Activated CD4-positive, alpha-beta T cell treated with anti-CD3 and anti-CD28 coated beads for 24 hours (primary cell): ENCODE results near the gene SMG6.
"Not testable (repeated sequence)": the region's sequence is repeated elsewhere in the genome, so short reads cannot be mapped to it uniquely, and the experiment has no call there.

Source experiments
- DNase-seq, 2 donors: peaks; one replicate each; pipeline ENCODE4 v3.0.0-alpha.2; 2020; ENCODE audit warnings: low read depth in 2 of 2

SMG6 gene

DNA sequence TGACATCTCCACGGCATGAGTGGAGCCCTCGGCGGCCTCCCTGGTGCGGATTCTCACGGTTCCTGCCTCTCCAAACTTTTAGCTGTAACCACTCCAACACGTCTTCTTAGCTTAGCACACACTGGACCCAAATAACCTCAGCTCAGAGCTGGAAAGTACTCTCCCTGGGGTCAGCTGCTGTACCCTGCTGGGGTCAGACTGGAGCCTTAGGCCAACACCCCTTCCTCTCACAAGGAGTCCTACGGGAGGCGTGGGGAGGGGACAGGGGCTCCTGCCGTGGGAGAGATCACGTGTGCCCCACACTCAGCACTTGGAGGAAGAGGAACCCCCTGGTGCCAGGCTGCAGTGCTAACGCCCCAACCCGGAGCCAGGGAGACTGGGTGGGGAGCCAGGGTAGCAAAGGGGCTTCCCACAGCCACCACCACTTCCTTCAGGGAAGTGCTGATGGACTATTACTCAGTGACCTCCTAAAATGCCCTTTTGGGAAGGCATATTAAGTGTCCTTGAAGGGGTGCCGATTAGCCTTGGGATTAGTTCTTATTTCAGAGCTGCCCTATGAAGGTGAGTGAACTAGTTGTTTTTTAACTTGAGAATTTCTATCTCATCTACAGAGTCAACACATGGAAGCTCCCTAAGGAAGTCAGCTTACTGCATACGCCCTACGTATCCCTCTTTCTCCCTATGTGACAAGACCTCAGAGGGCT, 124.6 kb downstream of the SMG6 start:
- no peak for DNase-seq

DNA sequence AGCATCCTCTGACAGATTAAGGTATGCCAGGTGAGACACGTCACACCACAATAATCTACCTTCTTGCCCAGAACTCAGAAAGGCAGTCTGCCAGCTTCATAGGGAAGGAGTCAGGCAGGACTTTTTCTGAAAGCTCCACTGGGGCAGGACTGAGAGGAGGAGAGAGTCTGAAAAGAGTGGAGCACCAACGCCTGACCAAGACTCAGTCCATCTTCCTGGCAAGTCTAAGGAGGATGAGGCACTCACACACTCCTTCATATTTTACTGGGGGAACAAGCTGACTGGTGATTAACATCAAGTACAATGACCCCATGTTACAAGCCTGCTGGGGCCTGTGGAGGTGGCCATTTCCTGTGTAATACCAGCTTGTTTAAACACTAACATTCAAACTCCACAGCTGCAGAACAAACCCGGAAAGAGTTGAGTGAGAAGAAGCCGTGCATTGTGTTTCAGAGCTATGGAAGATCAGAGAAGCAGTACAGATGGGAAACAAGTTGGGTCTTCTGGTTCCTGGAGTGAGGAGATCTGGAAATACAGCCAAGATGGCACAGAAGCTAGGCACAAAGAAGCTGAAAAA, 126.3 kb downstream of the SMG6 start:
- DNase-seq, result no peak

DNA sequence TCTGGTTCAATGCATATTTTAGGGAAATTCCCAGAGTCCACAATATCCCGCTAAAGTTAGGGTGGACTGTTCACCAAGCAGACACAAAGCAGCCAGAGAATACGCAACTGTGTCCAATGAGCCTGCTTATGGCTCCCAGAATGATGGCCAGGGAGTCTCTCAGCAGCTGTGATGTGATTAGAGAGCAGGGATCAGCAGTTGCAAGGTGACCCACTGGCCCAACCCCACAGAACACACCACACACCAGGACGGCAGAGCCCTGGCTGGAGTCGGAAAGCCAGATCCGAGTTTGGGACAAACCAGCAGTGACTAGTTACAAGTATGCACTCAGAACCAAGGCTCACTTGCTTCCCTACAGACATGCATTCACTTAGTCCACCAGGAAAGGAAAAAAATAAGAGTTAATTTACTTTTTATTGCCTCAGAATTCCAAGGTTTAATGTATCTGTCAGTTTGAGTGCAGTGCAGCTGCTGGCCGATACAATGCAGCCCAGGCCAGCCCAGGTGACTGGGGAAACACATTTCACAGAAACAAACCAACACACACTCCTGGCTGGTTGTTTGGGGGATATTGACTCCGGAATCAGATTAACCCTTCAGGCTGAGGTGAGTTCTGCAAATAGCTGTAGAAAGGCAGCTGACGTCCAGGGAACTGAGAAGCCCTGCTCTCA, 127.0 kb downstream of the SMG6 start:
- no peak for DNase-seq

GRCh38 chr17:2175294-2175628, 128.3 kb downstream of the SMG6 start:
- no peak for DNase-seq

DNA sequence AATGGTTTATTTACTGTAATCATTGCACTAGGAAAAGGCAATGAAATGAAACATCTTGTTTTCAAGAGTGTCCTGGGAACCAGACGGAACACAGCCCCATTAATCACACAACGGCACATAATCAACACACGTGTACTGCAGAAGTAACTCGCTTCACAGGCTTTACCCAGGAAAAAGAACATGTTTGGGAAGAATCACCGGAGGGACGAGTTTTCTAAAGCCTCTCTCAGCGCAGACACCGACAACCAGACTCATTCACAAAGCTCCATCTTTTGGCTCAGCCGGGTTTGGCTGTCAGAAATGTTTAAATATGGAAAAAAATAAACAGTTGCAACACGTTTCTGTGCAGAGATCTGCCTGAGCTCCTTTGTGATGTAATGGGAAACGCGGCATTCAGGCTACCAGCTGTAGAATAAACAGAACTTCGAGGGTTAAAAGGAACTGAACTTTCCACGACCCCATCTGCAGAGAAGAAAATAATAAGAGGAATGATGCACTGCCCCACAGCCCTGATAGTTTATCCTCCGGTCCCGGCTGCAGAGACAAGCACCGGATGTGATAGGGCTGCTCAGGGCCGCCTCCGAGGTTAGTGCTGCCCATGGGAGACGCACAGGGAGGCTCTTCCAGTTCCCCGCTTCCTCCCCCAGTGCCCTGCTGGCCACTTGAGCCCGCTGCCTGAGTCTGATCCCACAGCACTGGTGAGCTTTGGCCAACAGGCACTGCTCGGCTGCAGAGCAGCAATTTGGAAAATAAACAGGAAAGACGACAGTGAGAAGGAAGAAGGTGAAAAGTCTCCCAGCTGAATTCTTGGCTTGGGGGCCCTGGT, 128.9 kb downstream of the SMG6 start:
- DNase-seq, result no peak

DNA sequence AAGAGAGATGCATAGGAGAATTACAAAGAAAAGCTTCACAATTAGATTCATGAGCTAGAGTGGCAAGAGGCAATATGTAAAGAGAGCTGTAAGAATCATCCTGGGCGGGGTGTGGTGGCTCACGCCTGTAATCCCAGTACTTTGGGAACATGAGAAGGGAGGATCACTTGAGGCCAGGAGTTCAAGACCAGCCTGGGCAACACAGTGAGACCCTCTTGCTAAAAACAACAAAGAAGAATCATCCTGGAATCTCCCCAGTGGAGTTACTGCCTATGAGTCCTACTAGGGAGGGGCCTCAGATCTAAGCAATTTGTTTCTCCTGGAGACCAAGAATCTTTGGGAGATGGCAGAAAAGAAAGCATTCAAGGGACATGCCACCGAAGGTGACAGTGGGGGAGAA, 129.6 kb downstream of the SMG6 start:
- DNase-seq, result no peak

DNA sequence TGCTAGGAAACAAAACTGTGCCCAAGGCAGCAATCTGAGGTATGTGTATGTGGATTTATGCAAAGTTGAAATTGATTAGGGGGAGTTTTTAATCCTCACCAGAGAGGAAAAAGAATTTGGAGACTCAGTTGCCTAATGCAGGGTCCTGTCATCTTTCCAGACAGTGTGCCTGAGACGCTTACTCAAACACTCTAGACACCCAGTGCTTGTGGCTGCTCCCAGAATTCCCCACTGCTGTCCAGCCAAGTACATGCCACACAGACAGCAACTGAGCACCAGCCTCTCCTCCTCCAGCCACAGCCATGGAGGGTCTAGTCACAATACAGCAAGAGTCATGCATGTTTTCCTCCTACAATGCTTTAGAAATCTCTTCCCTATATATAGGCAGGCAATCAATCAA, 130.6 kb downstream of the SMG6 start:
- DNase-seq, result no peak

DNA sequence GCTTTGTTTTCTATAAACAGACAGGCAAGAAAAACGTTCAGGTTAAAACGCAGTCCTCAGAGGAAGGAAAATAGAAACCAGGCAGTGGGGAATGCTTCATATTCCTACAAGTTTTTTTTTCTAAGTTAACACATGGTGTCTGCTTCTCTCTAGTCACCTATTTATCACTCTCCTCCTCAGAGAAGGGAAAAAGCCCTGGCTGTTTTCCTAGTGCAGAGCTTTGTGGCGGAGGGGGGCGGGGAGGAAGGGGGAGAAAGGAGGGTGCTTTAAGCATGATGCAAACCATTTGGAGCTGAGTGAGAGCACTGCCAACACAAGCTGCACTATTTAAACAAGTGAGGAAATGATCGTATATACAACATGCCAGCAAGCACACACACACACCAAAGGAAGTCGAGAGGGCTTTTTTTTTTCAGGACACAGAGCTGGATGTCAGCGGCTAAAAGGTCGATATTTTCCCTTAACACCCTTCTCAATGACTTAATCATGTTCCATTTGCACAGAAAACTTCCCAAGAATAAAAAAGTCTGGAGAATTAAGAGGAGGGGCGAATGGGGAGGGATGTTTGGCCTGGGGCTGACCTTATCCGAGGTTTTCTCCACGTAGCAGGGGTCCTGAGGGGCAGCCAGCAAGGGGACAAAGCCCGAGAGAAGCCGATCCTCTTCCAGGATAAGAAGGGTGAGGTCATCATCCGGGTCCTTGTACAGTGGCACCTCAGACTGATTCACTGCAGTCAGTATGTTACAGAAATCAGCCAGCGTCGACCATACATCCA, 131.3 kb downstream of the SMG6 start:
- no peak for DNase-seq

DNA sequence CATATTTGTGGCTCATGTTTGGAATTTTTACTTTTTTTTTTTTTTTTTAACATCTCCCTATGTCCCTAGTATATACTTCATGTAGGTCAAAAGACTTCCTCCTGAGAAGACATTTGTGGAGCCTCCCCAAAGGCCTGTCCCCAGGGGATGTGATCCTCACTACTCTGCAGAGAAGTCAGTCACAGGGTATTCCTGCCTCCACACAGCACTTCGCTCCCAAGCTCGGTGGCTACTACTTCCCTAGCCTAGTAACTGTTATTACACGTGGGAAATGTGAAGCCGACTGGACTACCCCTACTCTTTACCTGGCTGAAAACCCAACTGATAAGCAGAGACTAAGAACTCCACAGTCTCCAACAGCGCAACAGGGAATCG, 131.9 kb downstream of the SMG6 start:
- DNase-seq, result no peak

- peak in 1 of 2 donors; percentile 7 for DNase-seq
Measured at GRCh38 chr17:2170023-2170422, 133.6 kb downstream of the SMG6 start.

DNA sequence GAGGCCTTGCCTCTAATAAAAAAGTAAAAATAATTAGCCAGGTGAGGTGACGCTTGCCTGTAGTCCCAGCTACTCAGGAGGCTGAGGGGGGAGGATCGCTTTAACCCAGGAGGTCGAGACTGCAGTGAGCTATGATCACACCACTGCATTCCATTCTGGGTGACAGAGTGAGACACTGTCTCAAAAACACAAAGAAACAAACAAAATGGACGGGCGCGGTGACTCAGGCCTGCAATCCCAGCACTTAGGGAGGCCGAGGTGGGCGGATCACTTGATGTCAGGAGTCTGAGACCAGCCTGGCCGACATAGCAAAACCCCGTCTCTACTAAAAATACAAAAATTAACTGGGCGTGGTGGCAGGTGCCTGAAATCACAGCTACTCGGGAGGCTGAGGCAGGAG, 137.9 kb downstream of the SMG6 start:
- DNase-seq, result not testable (repeated sequence)

GRCh38 chr17:2158396-2158780, 145.2 kb downstream of the SMG6 start:
- no peak for DNase-seq

GRCh38 chr17:2157675-2158395, 145.8 kb downstream of the SMG6 start:
- no peak for DNase-seq

GRCh38 chr17:2157081-2157480, 146.5 kb downstream of the SMG6 start:
- DNase-seq, result no peak

DNA sequence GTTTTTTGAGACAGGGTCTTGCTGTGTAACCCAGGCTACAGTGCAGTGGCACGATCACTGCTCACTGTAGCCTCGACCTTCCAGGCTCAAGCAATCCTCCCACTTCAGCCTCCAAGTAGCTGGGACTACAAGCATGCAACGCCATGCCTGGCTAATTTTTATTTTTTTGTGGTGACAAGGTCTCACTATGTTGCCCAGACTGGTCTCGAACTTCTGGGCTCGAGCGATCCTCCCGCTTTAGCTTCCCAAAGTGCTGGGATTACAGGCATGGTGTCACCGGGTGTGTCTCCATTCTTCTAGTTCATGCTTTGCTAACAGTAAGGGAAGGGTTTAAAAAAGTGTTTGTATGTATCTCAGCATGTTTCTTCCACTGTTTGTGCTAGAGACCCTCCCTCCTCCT, 146.9 kb downstream of the SMG6 start:
- DNase-seq, result no peak

- no peak for DNase-seq
Measured at GRCh38 chr17:2155573-2155972, 148.0 kb downstream of the SMG6 start.

GRCh38 chr17:2151358-2152033, 152.1 kb downstream of the SMG6 start:
- no peak for DNase-seq

DNA sequence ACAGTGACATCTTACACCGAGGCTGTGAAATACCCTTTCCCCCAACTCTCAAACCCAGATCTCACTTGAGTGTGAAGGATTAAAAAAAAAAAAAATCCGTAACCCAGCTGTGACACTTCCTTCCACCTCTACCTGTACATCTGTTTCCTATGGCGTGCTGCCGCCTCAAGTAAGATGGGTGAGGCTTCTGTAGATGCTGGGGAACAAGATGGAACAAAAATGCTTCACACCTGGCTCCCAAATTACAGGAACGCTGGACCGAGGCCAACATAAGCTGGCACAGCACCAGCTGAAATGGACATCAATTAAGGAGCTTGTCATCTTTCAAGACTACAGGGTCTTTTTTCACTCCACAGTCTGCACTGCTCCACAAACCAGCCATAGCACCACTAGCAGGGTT, 152.8 kb downstream of the SMG6 start:
- no peak for DNase-seq

DNA sequence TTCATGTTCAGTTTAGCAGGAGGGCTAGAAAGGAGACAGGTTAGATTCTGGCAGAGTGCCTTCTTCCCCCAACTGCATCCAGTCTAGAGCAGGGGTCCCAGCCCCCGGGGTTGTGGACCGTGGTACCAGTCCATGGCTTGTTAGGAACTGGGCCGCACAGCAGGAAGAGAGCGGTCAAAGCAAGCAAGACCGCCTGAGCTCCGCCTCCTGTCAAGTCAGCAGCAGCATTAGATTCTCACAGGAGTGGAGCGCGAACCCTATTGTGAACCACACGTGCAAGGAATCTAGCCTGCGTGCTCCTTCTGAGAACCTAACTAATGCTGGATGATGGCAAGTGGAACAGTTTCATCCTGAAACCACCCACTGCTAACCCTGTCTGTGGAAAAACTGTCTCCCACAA, 153.7 kb downstream of the SMG6 start:
- DNase-seq, result no peak

GRCh38 chr17:2146132-2146871, 157.3 kb downstream of the SMG6 start:
- DNase-seq, result no peak
